ENCODE results near the gene ESPNL.

ESPNL gene

DNA sequence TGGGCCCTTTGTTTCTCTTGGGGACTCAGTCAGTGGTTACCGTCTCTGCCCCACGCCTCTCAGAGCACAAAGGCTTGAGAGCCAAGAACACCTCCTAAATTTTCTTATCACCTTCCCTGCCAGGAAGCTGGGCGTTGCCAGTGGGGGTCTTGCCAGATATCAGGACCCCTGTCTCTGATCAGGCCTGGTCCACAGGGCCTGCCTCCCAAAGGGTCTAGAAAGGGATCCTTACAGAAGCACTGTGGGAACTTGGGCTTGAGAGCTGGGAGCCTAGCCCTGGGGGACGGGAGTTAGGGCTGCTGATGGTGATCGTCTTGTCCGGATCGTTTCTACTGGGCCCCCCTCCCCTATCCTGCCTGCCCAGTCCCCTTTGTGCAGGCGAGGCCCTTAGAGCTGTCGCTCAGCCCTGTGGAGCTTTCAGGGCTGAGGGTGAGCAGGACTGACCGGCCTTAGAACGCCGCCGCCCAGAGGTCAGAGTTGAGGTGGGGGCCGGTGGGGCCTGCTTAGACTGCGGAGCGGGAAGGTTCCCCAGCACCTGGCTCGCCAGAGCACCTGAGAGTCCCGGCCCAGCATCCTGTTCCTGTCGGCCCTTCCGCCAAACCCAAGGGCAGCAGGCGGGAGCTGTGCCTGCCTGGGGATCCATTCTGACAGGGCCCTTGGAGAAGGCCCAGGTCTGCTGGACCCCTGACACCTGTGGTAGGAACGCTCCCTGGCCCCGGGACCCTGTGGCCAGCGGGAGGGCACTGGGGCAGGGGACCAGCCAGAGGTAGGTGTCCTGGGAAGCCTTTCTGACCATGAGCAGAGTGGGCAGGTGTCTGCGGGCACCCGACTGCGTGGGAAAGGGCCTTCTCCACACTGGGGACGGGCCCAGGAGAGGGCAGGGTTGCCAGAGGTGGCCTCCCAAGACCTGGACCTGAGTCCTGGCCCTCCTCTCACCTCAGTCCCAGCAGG is 956 bp downstream of the ESPNL start:
- Histone ChIP-seq H2AFZ (ENCODE audit: low read depth, low read length) (no peak overlapping the region), H3K4ac (ENCODE audit: low read depth in 1 of 2, low read length in 2 of 2) (no peak overlapping the region), H3K14ac (ENCODE audit: low read length in 2 of 2) (no peak overlapping the region), H2BK5ac (ENCODE audit: low read depth, low read length, poor library complexity, severe bottlenecking) (no peak overlapping the region), H4K8ac (ENCODE audit: low read length) (no peak overlapping the region), H3K36me3 (ENCODE audit: control insufficient read depth in 1 of 2, insufficient read depth in 2 of 2, low read depth in 1 of 2, low read length in 2 of 2) (peaks cover 0 to 8% of the 10 kb centered on the region in 2 experiments), H3K9me3 (ENCODE audit: control insufficient read depth, low read length) (no peaks in the 10 kb centered on the region), H3K27ac (ENCODE audit: low read length, poor library complexity, severe bottlenecking) (no peak overlapping the region), H3K4me1 (ENCODE audit: control insufficient read depth, insufficient read depth, low read depth, low read length) (peaks cover 43% of the 10 kb centered on the region), H3K4me2 (ENCODE audit: low read length, poor library complexity, severe bottlenecking) (no peak overlapping the region), H4K91ac (ENCODE audit: low read length) (no peak overlapping the region), H2BK120ac (ENCODE audit: low read depth, low read length) (no peak overlapping the region), H3K9ac (ENCODE audit: low read length) (no peak overlapping the region), H3K23ac (ENCODE audit: low read length in 2 of 2) (no peak overlapping the region), H2AK5ac (ENCODE audit: low read length, severe bottlenecking) (no peak overlapping the region), H3K27me3 (ENCODE audit: control insufficient read depth in 1 of 2, insufficient read depth in 1 of 2, low read length in 2 of 2) (peaks cover 9 to 18% of the 10 kb centered on the region in 2 experiments), H3K4me3 (ENCODE audit: insufficient read depth in 1 of 2, low read depth in 1 of 2, low read length in 2 of 2) (no peak overlapping the region), H3K79me1 (replicated peaks; ENCODE audit: low read length, poor library complexity, severe bottlenecking) (no peaks in the 10 kb centered on the region), H3K18ac (ENCODE audit: low read depth in 1 of 2, low read length in 2 of 2) (no peak overlapping the region), H2BK15ac (ENCODE audit: low read depth, poor library complexity, severe bottlenecking) (no peak overlapping the region), H2BK12ac (ENCODE audit: low read length in 2 of 2) (no peak overlapping the region)
- DNase-seq: no peak
- WGBS: 86% methylated on average over 27 of the region's 28 CpGs

DNA sequence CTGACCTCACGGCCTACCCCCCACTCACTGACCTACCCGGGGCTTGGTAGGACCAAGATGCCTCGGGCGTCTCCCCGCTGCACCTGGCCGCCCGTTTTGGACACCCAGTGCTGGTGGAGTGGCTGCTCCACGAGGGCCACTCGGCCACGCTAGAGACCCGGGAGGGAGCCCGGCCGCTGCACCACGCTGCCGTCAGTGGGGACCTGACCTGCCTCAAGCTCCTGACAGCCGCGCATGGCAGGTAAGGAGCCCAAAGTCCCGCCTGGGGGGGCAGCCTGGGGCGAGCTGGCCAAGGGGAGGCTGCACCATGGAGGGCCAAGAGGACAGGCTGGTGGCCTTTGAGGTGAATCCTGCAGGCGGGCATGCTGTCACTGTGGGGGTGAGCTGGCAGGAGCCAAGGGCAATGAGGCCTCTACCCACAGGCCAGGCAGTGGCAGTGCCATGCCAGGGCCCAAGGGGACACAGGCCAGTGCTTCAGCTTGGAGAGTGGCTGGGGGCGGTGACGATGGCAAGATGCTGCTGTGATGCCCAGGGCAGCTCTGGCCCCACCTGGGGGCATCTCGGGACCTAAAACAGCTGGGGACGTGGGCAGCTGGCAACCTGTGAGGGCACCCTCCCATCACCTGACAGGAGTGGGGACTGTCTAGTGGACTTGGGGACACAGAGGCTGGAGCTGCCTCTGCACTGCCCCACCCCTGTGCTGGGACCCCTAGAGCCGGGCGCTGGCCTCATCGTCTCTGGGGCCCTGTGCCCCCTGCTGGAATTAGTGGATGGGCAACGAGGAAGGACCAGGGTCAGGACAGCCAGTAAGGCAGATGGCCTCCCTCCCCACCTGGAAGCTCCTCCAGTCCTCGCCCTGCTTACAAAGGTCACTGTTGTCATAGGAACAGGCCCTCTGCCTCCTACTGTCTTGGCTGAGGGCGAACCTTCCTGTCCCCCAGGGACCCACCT is 2.0 kb downstream of the ESPNL start:
- H3K4me2 ChIP-seq (ENCODE audit: low read length, poor library complexity, severe bottlenecking): no peak overlapping the region
- H4K91ac ChIP-seq (ENCODE audit: low read length): no peak overlapping the region
- H4K8ac ChIP-seq (ENCODE audit: low read length): no peak overlapping the region
- H3K9me3 ChIP-seq (ENCODE audit: control insufficient read depth, low read length): no peaks in the 10 kb centered on the region
- peak overlapping the region in 1 of 2 experiments; percentile 26 for H3K14ac ChIP-seq (ENCODE audit: low read length in 2 of 2)
- no peak overlapping the region for H2BK5ac ChIP-seq (ENCODE audit: low read depth, low read length, poor library complexity, severe bottlenecking)
- no peak overlapping the region for H3K27ac ChIP-seq (ENCODE audit: low read length, poor library complexity, severe bottlenecking)
- no peak overlapping the region for H3K23ac ChIP-seq (ENCODE audit: low read length in 2 of 2)
- no peak overlapping the region for H2BK120ac ChIP-seq (ENCODE audit: low read depth, low read length)
- no peak overlapping the region for H2BK15ac ChIP-seq (ENCODE audit: low read depth, poor library complexity, severe bottlenecking)
- 90% methylated on average over 30 of the region's 30 CpGs for WGBS
- no peak overlapping the region for H2AFZ ChIP-seq (ENCODE audit: low read depth, low read length)
- peaks cover 38% of the 10 kb centered on the region for H3K4me1 ChIP-seq (ENCODE audit: control insufficient read depth, insufficient read depth, low read depth, low read length)
- DNase-seq: no peak
- no peak overlapping the region for H3K18ac ChIP-seq (ENCODE audit: low read depth in 1 of 2, low read length in 2 of 2)
- no peaks in the 10 kb centered on the region for H3K79me1 ChIP-seq (replicated peaks; ENCODE audit: low read length, poor library complexity, severe bottlenecking)
- H3K36me3 ChIP-seq (ENCODE audit: control insufficient read depth in 1 of 2, insufficient read depth in 2 of 2, low read depth in 1 of 2, low read length in 2 of 2): peaks cover 0 to 8% of the 10 kb centered on the region in 2 experiments
- H3K4ac ChIP-seq (ENCODE audit: low read depth in 1 of 2, low read length in 2 of 2): no peak overlapping the region
- H3K27me3 ChIP-seq (ENCODE audit: control insufficient read depth in 1 of 2, insufficient read depth in 1 of 2, low read length in 2 of 2): peaks cover 13 to 21% of the 10 kb centered on the region in 2 experiments
- no peak overlapping the region for H3K9ac ChIP-seq (ENCODE audit: low read length)
- no peak overlapping the region for H2BK12ac ChIP-seq (ENCODE audit: low read length in 2 of 2)
- H3K4me3 ChIP-seq (ENCODE audit: insufficient read depth in 1 of 2, low read depth in 1 of 2, low read length in 2 of 2): no peak overlapping the region
- no peak overlapping the region for H2AK5ac ChIP-seq (ENCODE audit: low read length, severe bottlenecking)

DNA sequence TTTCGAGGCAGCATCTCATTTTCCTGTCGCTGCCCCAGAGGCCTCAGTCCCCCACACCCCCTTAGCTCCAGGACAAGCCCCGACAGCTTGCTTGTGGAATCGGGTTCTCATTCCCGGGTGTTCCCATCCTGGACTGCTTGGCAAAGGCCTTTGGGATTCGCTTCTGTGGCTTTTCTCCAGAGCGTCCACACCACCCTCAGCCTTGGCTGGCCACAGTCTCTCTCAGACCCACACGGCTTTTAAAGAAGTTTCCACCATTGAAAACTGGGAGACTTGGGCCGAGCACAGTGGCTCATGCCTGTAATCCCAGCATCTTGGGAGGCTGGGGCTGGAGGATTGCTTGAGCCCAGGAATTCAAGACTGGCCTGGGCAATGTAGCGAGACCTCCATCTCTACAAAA is 2.7 kb downstream of the ESPNL start:
- no peaks in the 10 kb centered on the region for H3K9me3 ChIP-seq (ENCODE audit: control insufficient read depth, low read length)
- no peak overlapping the region for H2BK15ac ChIP-seq (ENCODE audit: low read depth, poor library complexity, severe bottlenecking)
- H3K4me3 ChIP-seq (ENCODE audit: insufficient read depth in 1 of 2, low read depth in 1 of 2, low read length in 2 of 2): no peak overlapping the region
- H3K36me3 ChIP-seq (ENCODE audit: control insufficient read depth in 1 of 2, insufficient read depth in 2 of 2, low read depth in 1 of 2, low read length in 2 of 2): peaks cover 0 to 8% of the 10 kb centered on the region in 2 experiments
- no peak overlapping the region for H3K27ac ChIP-seq (ENCODE audit: low read length, poor library complexity, severe bottlenecking)
- H3K18ac ChIP-seq (ENCODE audit: low read depth in 1 of 2, low read length in 2 of 2): no peak overlapping the region
- H2AFZ ChIP-seq (ENCODE audit: low read depth, low read length): no peak overlapping the region
- H2BK120ac ChIP-seq (ENCODE audit: low read depth, low read length): no peak overlapping the region
- no peak overlapping the region for H4K91ac ChIP-seq (ENCODE audit: low read length)
- peaks cover 36% of the 10 kb centered on the region for H3K4me1 ChIP-seq (ENCODE audit: control insufficient read depth, insufficient read depth, low read depth, low read length)
- no peak overlapping the region for H3K23ac ChIP-seq (ENCODE audit: low read length in 2 of 2)
- H3K4ac ChIP-seq (ENCODE audit: low read depth in 1 of 2, low read length in 2 of 2): no peak overlapping the region
- DNase-seq: no peak
- H3K79me1 ChIP-seq (replicated peaks; ENCODE audit: low read length, poor library complexity, severe bottlenecking): no peaks in the 10 kb centered on the region
- WGBS: 82% methylated on average over 10 of the region's 10 CpGs
- H3K14ac ChIP-seq (ENCODE audit: low read length in 2 of 2): no peak overlapping the region
- H3K4me2 ChIP-seq (ENCODE audit: low read length, poor library complexity, severe bottlenecking): no peak overlapping the region
- no peak overlapping the region for H4K8ac ChIP-seq (ENCODE audit: low read length)
- H3K27me3 ChIP-seq (ENCODE audit: control insufficient read depth in 1 of 2, insufficient read depth in 1 of 2, low read length in 2 of 2): peaks cover 13 to 27% of the 10 kb centered on the region in 2 experiments
- no peak overlapping the region for H2AK5ac ChIP-seq (ENCODE audit: low read length, severe bottlenecking)
- no peak overlapping the region for H2BK5ac ChIP-seq (ENCODE audit: low read depth, low read length, poor library complexity, severe bottlenecking)
- H3K9ac ChIP-seq (ENCODE audit: low read length): no peak overlapping the region
- H2BK12ac ChIP-seq (ENCODE audit: low read length in 2 of 2): no peak overlapping the region
